ENCODE measurements around the gene F8.
"Not testable (repeated sequence)": the region's sequence is repeated elsewhere in the genome, so short reads cannot be mapped to it uniquely, and the experiment has no call there.

Gene F8

DNA sequence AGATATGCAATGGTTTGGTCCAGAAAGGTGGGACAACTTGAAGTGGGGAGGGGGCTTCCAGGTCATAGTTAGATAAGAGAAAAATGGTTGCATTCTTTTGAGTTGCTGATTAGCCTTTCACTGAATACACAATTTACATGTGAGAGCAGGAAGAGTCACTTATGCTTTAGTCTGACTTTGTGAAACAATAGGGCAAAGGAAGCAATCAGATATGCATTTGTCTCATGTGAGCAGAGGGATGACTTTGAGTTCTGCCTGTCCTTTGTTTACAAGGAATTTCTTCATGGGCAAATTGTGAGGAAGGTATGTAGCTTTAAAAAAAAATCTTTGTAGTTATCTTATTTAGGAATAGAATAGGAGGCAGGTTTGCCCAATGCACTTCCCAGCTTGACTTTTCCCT is 201.0 kb downstream of the F8 start:
- DNase-seq (ENCODE audit: low read depth, low spot score): no peak
- Histone ChIP-seq H3K9ac (ENCODE audit: insufficient read length) (no peak overlapping the region), H3K9me3 (ENCODE audit: low read depth, low read length) (no peaks in the 10 kb centered on the region), H3K4me3 (no peak overlapping the region), H3K27ac (no peak overlapping the region), H3K36me3 (ENCODE audit: insufficient read depth, low read length) (no peaks in the 10 kb centered on the region)
- no peak for TF ChIP-seq POLR2AphosphoS5 (IDR thresholded peaks at IDR 0.05; ENCODE audit: borderline replicate concordance, low read depth, low read length)
- TF ChIP-seq EZH2 (IDR thresholded peaks at IDR 0.05): no peak
- TF ChIP-seq FOXP2 (optimal IDR thresholded peaks at IDR 0.05; ENCODE audit: control extremely low read depth, extremely low read length, insufficient read depth): no peak

DNA sequence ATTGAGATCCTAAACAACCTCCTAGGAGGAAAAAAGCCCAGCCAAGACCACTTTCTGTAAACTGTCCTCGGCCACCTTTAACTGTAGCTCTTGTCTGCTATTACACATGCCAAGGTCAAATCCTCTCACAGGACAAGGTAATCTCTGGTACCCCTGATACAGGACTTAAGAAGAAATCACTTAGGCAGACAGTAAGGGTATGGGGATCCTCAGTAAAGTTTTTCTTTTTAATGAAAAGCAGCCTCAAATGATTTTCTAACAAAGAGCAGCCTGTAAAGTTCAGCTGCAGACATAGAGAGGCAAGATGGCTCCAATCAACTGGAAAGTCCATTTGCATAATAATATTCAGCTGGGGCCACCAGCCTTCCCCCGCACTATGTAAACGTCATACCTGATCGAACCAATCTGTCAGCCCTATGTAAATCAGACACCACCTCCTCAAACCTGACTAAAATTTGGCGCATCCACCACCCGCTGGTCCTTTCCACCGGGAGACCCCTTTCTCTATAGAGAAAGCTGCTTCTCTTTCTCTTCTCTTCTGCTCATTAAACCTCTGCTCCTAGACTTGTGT is 202.7 kb downstream of the F8 start:
- no peak overlapping the region for H3K9ac ChIP-seq (ENCODE audit: insufficient read length)
- DNase-seq (ENCODE audit: low read depth, low spot score): no peak
- TF ChIP-seq EZH2 (IDR thresholded peaks at IDR 0.05) (no peak), POLR2AphosphoS5 (IDR thresholded peaks at IDR 0.05; ENCODE audit: borderline replicate concordance, low read depth, low read length) (no peak), FOXP2 (optimal IDR thresholded peaks at IDR 0.05; ENCODE audit: control extremely low read depth, extremely low read length, insufficient read depth) (no peak)
- H3K36me3 ChIP-seq (ENCODE audit: insufficient read depth, low read length): no peaks in the 10 kb centered on the region
- no peaks in the 10 kb centered on the region for H3K9me3 ChIP-seq (ENCODE audit: low read depth, low read length)
- H3K4me3 ChIP-seq: no peak overlapping the region
- no peak overlapping the region for H3K27ac ChIP-seq

GRCh38 chrX:154818916-154819770 is 203.4 kb downstream of the F8 start:
- Histone ChIP-seq H3K9me3 (ENCODE audit: low read depth, low read length) (no peaks in the 10 kb centered on the region), H3K4me3 (no peak overlapping the region), H3K36me3 (ENCODE audit: insufficient read depth, low read length) (no peaks in the 10 kb centered on the region), H3K9ac (ENCODE audit: insufficient read length) (no peak overlapping the region), H3K27ac (no peak overlapping the region)
- DNase-seq (ENCODE audit: low read depth, low spot score): no peak
- no peak for TF ChIP-seq EZH2 (IDR thresholded peaks at IDR 0.05)
- TF ChIP-seq POLR2AphosphoS5 (IDR thresholded peaks at IDR 0.05; ENCODE audit: borderline replicate concordance, low read depth, low read length): no peak
- no peak for TF ChIP-seq FOXP2 (optimal IDR thresholded peaks at IDR 0.05; ENCODE audit: control extremely low read depth, extremely low read length, insufficient read depth)

- DNase-seq (ENCODE audit: low read depth, low spot score); H3K9me3 ChIP-seq (ENCODE audit: low read depth, low read length); H3K9ac ChIP-seq (ENCODE audit: insufficient read length); H3K36me3 ChIP-seq (ENCODE audit: insufficient read depth, low read length); H3K27ac ChIP-seq; H3K4me3 ChIP-seq: not testable (repeated sequence)
These were observed 205.4 kb downstream of the F8 start for GRCh38 chrX:154817048-154817618.

DNA sequence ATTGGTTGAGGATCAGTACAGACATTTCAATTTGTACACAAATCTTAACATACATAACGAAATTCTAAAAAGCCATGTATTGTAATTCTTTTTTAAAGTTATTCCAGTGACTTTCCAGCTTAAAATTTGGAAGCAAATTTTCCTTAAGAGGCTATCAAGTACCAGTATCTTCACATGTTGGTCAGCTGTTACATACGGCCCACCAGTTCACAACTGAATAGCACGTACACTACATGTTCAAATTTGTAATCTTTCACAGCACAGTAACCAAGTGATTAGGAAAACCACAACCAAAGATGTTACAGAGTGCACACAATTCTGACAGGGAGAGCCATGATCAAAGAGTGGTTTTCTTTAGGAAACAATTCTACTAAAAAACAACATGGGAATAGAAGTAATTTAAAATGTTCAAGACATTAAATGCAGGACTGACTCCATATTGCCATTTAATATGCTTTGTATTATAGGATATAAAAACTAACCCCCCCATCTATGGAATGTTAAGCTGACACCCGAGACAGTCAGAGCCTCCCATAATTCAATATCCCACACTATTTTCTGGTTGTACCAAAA is 206.1 kb downstream of the F8 start:
- DNase-seq (ENCODE audit: low read depth, low spot score); H3K27ac ChIP-seq; H3K9ac ChIP-seq (ENCODE audit: insufficient read length); H3K9me3 ChIP-seq (ENCODE audit: low read depth, low read length); H3K36me3 ChIP-seq (ENCODE audit: insufficient read depth, low read length); H3K4me3 ChIP-seq: not testable (repeated sequence)

DNA sequence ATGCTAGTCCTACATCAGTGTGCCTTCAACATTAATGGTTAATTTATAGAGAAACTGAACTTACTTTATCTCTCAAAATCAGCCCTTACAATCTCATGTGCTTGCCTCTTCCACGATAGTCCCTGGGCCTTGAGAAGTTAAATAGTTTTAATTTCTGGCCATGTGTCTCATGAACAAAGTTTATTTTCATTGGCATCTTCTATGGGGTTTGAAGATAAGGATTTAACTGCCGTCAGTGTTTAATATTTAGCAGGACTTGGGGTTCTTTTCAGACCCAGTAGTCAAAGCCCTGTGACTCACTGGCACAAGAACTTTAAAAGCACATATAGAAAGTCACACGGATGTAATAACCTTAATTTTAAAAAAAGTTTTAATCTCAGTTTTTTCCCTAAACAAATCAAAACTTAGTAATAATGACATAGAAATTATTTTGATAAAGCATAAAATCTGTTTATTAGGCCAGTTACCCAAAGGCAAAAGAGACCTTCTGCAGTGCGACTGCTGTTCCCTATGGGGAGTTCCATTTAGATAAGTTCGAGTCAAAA is 207.2 kb downstream of the F8 start:
- Histone ChIP-seq H3K36me3 (ENCODE audit: insufficient read depth, low read length) (no peaks in the 10 kb centered on the region), H3K9ac (ENCODE audit: insufficient read length) (no peak overlapping the region), H3K4me3 (no peak overlapping the region), H3K9me3 (ENCODE audit: low read depth, low read length) (no peaks in the 10 kb centered on the region), H3K27ac (no peak overlapping the region)
- no peak for DNase-seq (ENCODE audit: low read depth, low spot score)
- no peak for TF ChIP-seq EZH2 (IDR thresholded peaks at IDR 0.05)
- no peak for TF ChIP-seq FOXP2 (optimal IDR thresholded peaks at IDR 0.05; ENCODE audit: control extremely low read depth, extremely low read length, insufficient read depth)
- TF ChIP-seq POLR2AphosphoS5 (IDR thresholded peaks at IDR 0.05; ENCODE audit: borderline replicate concordance, low read depth, low read length): no peak

DNA sequence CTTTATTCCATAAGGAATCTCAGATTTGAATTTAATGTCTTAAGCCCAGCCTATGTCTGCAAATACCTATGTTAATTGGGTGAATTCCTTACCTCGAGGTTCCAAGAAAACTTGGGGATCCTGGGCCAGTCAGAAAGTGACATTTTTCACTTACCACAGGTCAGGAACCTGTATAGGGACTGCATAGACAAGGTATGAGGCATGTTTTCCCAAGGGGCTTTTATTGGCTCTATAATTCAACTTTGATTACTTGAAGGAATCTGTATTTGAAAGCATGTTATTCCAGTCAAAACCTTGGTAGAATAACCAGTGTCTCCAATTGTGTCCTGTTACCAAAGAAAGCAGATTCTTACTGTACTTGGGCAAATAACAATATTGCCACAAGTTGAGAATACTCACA is 208.7 kb downstream of the F8 start:
- H3K9me3 ChIP-seq (ENCODE audit: low read depth, low read length): no peaks in the 10 kb centered on the region

DNA sequence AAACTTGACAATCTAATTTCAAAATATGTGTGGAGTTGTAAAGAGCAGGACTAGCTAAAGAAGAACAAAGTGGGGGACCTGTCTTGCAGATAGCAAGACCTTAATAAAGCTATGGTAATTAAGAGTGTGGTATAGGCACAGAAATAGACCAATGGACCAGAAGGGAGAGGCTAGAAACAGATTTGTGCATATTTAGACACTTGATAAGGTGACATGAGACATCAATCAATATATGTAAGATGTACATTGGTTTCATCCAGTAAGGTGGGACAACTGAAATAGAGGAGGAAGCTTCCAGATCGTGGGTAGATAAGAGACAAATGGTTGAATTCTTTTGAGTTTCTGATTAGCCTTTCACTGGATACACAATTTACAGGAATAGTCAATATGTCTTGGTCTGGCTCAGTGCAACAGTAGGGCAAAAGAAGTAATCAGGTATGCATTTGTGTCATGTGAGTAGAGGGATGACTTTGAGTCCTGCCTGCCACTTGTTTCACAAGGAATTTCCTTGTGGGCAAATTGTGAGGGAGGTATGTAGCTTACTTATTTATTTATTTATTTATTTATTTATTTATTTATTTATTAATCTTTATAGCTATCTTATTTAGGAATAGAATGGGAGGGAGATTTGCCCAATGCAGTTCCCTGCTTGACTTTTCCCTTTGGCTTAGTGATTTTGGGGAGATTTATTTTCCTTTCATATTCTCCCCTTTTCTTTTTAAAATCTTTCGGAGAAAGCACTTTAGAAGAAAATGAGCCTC is 210.0 kb downstream of the F8 start:
- DNase-seq (ENCODE audit: low read depth, low spot score): no peak
- TF ChIP-seq EZH2 (IDR thresholded peaks at IDR 0.05): no peak
- no peak for TF ChIP-seq FOXP2 (optimal IDR thresholded peaks at IDR 0.05; ENCODE audit: control extremely low read depth, extremely low read length, insufficient read depth)
- no peak for TF ChIP-seq POLR2AphosphoS5 (IDR thresholded peaks at IDR 0.05; ENCODE audit: borderline replicate concordance, low read depth, low read length)
- no peak overlapping the region for H3K9ac ChIP-seq (ENCODE audit: insufficient read length)
- no peak overlapping the region for H3K27ac ChIP-seq
- H3K36me3 ChIP-seq (ENCODE audit: insufficient read depth, low read length): no peaks in the 10 kb centered on the region
- H3K9me3 ChIP-seq (ENCODE audit: low read depth, low read length): no peaks in the 10 kb centered on the region
- H3K4me3 ChIP-seq: no peak overlapping the region

More for the DNA sequence above, 208.7 kb downstream of the F8 start:
- H3K36me3 ChIP-seq (ENCODE audit: insufficient read depth, low read length): no peaks in the 10 kb centered on the region
- no peak for TF ChIP-seq FOXP2 (optimal IDR thresholded peaks at IDR 0.05; ENCODE audit: control extremely low read depth, extremely low read length, insufficient read depth)
- no peak for TF ChIP-seq EZH2 (IDR thresholded peaks at IDR 0.05)
- TF ChIP-seq POLR2AphosphoS5 (IDR thresholded peaks at IDR 0.05; ENCODE audit: borderline replicate concordance, low read depth, low read length): no peak
- H3K27ac ChIP-seq: no peak overlapping the region
- DNase-seq (ENCODE audit: low read depth, low spot score): no peak
- H3K4me3 ChIP-seq: no peak overlapping the region
- H3K9ac ChIP-seq (ENCODE audit: insufficient read length): no peak overlapping the region

All from SK-N-MC (cell line).